HFF-Myc (cell line): ENCODE results near the gene SPATA25.

Experiments
- DNase-seq: peaks from one replicate; pipeline ENCODE4 v3.0.0-alpha.2; 2011; ENCODE audit warnings: low read depth; ENCODE audit errors: extremely low read depth
- H3K4me3 ChIP-seq: replicated peaks from 2 replicates; pipeline ENCODE4 v1.5.1; 2011; ENCODE audit warnings: low read depth, mild to moderate bottlenecking, control low read depth, low read length
- TF ChIP-seq, protein P1 (sequence below): IDR thresholded peaks from 2 replicates; pipeline ENCODE4 v1.5.1; 2012; ENCODE audit warnings: mild to moderate bottlenecking, low read depth, low read length, control low read depth; ENCODE audit errors: missing control alignments

The SPATA25 gene

DNA sequence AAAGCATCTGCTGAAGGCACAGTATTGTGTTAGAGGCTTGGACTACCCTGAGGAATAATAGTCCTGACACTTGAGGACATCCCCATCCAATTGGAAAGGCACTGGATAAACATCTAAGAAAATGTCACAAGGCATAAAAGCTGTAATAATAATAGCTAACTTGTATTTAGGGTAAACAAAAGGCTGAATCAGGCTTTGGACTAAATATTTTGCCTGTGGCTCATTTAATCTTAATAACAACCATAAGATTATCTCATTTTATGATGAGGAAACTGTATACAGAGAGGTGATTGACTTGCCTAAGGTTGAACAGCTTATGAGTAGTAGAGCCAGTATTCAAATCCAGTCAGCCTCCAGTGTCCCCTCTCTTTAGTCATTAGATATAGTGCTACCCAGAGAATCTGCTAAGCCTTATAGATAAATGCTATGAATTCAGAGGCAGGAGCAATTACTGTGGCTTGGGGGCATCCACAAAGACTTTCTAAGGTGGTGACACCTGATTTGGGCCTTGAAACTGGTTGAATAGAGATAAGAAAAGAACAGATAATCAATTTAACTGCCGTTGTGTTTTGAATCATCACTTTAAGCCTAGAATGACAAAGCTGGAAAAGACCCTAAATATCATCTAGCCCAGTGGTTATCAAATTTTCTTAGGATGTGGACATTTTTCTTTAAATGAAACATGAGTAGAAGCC is 13.9 kb downstream of the SPATA25 start:
- H3K4me3 ChIP-seq, result no peak overlapping the region
- no peak for DNase-seq
- TF ChIP-seq, protein P1, sequence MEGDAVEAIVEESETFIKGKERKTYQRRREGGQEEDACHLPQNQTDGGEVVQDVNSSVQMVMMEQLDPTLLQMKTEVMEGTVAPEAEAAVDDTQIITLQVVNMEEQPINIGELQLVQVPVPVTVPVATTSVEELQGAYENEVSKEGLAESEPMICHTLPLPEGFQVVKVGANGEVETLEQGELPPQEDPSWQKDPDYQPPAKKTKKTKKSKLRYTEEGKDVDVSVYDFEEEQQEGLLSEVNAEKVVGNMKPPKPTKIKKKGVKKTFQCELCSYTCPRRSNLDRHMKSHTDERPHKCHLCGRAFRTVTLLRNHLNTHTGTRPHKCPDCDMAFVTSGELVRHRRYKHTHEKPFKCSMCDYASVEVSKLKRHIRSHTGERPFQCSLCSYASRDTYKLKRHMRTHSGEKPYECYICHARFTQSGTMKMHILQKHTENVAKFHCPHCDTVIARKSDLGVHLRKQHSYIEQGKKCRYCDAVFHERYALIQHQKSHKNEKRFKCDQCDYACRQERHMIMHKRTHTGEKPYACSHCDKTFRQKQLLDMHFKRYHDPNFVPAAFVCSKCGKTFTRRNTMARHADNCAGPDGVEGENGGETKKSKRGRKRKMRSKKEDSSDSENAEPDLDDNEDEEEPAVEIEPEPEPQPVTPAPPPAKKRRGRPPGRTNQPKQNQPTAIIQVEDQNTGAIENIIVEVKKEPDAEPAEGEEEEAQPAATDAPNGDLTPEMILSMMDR, result no peak

DNA sequence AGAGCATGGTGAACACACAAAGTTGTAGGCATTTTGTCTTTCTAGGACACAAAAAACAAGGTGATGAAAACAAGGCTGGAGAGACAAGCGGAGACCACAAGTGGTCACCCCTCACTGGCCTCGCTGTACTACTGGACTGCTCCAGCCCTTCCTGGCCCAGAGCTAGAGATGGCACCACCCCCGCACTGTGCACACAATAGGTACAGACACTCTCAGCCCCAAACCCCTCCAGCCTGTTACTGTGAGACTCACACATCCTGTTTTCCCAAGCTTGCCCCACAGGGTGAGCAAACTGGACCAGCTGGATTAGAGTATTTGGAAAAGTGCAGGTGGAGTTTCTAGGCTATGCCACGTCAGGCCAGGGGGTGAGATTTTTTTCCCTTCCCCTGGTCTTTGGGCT is 14.8 kb downstream of the SPATA25 start:
- H3K4me3 ChIP-seq, result no peak overlapping the region
- TF ChIP-seq, protein P1, result no peak
- no peak for DNase-seq

DNA sequence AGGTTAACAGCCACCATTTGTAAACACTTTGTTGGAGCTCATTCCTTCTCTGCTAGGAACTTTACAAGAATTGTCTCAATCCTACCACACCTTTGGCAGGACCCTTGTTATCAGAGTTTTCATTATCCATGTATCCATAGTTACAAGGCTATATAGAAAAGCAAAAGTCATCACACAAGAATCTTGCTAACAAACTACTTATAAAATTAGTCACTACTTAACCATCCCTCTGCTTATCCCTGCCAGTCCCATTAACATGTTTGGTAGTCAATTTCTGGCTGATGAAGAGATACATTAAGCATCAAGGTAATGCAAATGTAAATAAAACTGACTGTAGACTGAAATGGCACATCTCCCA is 19.6 kb downstream of the SPATA25 start:
- TF ChIP-seq, protein P1, result no peak
- no peak overlapping the region for H3K4me3 ChIP-seq
- no peak for DNase-seq

DNA sequence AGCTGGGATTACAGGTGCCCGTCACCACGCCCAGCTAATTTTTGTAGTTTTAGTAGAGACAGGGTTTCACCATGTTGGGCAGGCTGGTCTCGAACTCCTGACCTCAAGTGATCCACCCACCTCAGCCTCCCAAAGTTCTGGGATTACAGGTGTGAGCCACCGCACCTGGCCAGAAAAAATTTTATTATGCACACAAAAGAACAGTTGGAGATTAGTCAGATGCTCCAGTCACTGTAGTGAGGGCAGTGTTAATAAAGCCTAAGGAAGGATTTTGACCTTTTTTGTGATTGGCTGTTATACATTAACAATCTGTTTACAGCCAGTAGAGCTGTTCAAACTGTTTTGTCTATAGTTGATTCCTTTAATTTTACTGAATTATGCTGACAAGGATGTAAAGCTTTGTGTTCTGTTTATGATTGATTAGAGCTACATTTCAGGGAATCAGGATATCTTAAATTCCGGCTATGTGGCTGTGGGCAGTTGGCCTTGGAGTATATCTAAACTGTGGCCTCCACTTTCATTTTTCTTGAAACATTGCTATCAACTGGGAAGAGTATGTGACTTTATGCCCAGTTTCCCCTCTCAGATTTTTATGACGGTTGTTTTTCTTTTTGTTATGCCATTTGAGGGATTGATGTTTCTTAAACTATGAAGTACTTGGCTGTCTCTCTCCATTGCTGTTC is 20.1 kb downstream of the SPATA25 start:
- no peak for DNase-seq
- TF ChIP-seq, protein P1, result no peak
- H3K4me3 ChIP-seq, result no peak overlapping the region

DNA sequence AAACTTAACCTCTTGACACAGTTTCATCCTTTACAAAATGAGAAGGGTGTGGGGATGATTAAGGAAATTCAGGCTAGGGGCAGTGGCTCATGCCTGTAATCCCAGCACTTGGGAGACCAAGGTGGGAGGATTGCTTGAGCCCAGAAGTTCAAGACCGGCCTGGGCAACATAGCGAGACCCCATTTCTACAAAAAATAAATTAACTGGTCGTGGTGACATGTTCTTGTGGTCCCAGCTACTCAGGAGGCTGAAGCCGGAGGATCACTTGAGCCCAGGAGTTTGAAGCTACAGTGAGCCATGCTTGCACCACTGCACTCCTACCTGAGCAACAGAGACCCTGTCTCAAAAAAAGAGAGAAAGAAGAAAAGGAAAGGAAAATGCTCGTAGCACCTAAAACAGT is 21.0 kb downstream of the SPATA25 start:
- DNase-seq, result no peak
- TF ChIP-seq, protein P1, result no peak
- H3K4me3 ChIP-seq, result no peak overlapping the region

DNA sequence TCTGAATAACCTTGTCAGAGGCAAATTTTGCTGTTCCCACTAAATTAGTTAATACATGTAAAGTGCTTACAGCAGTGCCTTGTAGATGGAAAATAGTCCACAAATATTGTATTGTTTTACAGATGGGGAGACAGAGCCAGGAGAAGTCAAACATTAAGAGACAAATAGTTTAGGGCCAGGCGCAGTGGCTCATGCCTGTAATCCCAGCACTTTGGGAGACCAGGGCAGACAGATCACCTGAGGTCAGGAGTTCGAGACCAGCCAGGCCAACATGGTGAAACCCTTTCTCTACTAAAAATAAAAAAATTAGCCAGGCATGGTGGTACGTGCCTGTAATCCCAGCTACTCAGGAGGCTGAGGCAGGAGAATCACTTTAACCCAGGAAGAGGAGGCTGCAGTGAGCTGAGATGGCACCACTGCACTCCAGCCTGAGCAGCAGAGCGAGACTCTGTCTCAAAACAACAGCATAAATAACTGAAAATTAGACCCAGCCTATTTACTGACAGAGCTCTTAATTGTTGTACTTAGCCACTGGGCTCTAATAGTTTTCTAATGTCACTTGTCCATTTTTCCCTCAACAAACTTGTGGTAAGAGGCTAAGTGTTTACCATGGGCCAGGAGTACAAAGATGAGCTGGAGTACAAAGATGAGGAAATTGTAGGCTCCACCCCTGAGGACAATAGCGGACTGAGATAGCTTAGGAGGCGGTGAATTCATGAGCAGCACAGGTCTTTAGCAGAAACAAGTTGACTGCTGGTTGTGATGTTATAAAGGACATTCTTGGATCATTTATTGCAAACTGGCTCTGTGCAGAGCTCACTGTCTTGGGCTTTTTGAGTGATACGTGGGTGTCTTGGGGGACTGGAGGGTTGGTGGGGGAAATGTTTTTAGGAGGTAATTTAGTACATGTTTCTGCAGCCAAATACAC is 23.6 kb downstream of the SPATA25 start:
- no peak overlapping the region for H3K4me3 ChIP-seq
- TF ChIP-seq, protein P1, result no peak
- no peak for DNase-seq
